GM18499 (cell line): ENCODE data around the gene BFSP1.

Experiments used
- ATAC-seq: cut with Tn5 transposase; IDR thresholded peaks from one replicate; pipeline ENCODE4 v1.9.1; 2021; ENCODE audit warnings: moderate number of reproducible peaks; ENCODE audit not compliant: insufficient read depth, unreplicated experiment

BFSP1 gene

GRCh38 chr20:17469246-17470030 lies 61.7 kb downstream of the BFSP1 start:
- no peak for ATAC-seq

DNA sequence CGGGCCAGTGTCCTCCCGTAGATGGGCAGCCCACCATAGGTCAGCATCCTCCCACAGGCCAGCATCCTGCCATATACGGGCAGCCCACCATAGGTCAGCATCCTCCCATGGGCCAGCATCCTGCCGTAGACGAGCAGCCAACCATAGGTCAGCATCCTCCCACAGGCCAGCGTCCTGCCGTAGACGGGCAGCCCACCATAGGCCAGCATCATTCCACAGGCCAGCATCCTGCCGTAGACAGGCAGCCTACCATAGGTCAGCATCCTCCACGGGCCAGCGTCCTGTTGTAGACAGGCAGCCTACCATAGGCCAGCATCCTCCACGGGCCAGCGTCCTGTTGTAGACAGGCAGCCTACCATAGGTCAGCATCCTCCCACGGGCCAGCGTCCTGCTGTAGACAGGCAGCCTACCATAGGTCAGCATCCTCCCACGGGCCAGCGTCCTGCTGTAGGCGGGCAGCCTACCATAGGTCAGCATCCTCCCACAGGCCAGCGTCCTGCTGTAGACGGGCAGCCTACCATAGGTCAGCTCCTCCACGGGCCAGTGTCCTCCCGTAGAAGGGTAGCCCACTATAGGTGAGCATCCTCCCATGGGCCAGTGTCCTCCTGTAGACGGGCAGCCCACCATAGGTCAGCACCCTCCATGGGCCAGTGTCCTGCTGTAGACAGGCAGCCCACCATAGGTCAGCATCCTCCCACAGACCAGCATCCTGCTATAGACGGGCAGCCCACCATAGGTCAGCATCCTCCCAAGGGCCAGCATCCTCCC lies 62.9 kb downstream of the BFSP1 start:
- no peak for ATAC-seq

GRCh38 chr20:17467120-17467655 lies 64.0 kb downstream of the BFSP1 start:
- ATAC-seq = no peak

- ATAC-seq = no peak
These were observed 64.5 kb downstream of the BFSP1 start for GRCh38 chr20:17466641-17467040.

DNA sequence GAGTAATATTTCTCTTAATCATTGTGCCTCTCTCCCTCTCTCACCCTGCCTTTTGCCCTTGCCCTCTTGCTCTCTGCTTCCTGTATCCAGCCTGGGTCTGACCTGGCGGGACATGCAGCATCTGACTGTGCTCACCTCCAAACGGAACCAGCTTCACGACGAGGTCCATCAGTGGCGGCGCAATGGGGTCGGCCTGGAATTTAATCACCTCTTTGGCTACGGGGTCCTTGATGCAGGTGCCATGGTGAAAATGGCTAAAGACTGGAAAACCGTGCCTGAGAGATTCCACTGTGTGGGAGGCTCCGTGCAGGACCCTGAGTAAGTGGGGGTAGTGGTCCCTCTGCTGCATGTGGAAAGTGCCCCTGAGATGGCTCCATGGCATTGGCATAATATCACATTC lies 65.9 kb downstream of the BFSP1 start:
- ATAC-seq = no peak

DNA sequence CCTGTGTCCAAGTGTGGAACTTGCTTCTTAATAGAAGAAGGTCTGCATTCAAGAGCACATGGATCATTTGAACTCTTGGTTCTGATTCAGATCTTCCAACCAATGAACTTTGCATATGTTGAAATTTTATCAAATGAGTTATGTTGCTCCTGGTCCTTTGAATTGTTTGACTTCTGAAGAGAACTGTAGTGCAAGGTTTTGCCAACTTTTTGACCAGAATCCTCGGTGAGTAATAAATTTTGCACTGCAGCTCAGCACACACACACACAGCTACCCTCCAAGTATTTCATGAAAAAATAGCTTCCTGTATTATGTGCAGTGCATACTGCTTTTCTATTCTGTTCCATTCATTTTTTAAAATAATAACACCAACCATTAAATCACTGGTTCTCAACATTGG lies 67.5 kb downstream of the BFSP1 start:
- no peak for ATAC-seq

- no peak for ATAC-seq
These were observed 69.2 kb downstream of the BFSP1 start for GRCh38 chr20:17461941-17462340.

GRCh38 chr20:17460119-17460518 lies 71.1 kb downstream of the BFSP1 start:
- ATAC-seq = no peak

DNA sequence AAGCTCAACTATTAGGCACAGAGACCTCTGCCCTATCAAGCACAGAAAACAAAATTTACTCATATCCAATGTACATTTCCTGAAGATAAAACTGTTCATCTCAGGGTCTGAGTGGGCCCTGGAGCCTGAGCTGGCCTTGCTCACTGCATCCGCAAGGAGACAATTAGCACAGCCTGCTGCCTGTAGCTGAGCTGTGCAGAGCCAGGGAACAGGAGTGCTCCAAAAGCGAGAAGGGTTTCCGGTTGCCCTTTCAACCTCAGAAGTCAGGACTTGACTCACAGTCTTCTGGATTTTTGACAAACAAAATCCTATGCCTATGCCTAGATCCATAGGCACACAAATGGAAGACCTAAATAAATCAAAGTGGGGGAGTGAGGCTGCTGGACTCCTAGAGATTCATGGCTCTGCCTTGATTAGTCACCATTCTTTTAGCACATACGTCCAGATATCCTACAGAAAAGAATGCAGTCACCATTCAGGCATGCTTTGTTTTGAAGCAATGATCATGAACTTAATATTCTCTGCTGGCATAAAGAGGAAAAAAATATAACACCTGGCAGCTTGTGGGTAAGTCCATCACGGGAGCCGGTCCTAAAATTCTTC lies 73.5 kb downstream of the BFSP1 start:
- ATAC-seq = no peak

DNA sequence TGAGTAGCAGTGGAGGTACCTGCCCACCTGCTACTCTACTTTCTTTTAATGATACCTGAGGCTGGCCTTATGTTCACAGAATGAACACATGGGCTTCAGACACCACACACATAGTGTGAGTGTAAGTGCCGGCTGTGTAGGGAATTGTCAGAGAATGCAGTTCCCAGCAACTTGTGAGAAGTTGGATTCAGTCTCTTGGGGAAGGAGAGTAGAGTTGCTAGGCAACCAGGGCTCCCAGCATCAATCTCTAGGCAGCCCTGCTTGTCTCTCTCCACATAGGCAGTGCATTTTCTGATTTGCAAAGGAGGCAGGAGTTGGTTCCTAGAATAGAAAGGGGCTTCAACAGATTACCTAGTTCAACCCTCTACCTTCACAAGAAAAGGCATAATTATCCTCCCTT lies 74.1 kb downstream of the BFSP1 start:
- ATAC-seq = no peak

GRCh38 chr20:17456279-17456678 lies 74.9 kb downstream of the BFSP1 start:
- no peak for ATAC-seq

- no peak for ATAC-seq
These were observed 77.6 kb downstream of the BFSP1 start for GRCh38 chr20:17453592-17453991.

- ATAC-seq = no peak
These were observed 78.7 kb downstream of the BFSP1 start for GRCh38 chr20:17452441-17452840.

DNA sequence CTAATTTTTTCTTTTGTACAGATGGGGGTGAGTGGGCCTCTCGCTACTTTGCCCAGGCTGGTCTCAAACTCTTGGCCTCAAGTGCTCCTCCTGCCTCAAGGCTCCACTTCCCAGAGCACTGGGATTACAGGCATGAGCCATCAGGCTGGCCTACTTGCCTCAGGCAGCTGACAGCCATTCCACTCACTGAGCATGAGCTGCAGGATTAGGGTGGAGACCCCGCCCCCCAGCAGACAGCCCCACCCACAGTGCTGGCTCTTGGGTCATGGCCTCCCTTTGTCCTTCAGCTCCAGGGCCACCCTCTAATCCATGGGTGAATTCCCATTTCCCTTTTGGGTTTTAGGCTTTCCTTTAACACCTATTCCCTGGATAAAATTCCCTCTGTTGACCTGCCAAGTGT lies 82.1 kb downstream of the BFSP1 start:
- ATAC-seq = no peak

GRCh38 chr20:17448071-17448470 lies 83.1 kb downstream of the BFSP1 start:
- no peak for ATAC-seq

DNA sequence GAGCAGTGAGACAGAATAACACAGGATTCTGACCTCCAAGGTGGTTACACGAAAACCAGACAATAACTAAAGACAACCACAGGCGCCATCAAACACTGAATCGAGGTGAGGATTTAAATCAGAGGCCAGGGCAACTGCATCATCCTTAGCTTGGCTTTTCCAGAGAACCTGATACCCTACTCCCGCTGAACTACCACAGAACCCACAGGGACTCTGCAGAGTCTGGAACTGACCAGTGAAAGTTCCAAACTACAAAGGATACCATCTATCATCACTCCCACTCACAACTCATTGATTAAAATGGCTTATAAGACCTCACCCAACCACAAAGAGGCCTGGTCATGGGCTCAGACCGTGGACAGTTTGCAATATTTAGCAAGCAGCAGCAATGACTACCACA lies 85.0 kb downstream of the BFSP1 start:
- no peak for ATAC-seq

DNA sequence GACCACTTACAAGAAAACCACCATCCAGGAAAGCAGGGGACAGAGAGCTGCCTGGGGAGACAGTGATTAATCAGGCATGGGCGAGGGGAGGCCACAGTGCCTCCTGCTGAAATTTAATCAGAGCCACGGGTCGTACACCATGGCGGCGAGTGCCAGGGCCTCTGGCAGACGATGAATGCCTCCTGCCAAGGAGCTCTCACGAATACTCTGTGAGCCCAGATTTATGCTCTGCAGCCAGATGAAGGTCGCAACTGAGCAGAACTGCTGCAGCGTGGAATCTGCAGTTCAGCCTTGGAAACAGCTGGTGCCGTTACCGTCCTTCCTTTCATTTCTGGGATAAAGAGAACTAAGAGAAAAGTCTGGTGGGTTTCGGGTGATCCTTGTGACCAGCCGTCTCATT lies 85.6 kb downstream of the BFSP1 start:
- no peak for ATAC-seq

DNA sequence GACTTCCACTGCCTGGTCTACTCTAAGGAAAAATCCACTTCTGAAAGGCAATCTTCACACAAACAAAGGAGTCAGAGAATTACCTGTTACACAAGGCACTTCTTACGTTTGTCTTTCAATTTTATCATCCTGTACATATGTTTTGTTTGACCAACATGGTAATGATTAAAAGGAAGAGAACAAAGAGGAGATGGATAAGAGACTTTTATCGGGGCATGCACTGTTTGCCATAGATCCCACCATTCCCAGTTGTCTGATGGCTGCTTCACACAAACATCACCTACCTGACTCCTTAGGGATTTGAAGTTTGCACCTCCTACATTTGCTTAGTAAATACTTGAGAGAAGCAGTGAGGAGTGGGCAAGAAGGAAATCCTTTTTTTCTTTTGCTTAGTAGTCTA lies 87.1 kb downstream of the BFSP1 start:
- no peak for ATAC-seq
